Endothelial cell of umbilical vein (primary cell): Measurements from ENCODE around the gene APOLD1.

Experiments used
- CTCF ChIP-seq, 2 donors: IDR thresholded peaks; 1 replicate in 1 of 2; 2 replicates in 1 of 2; pipeline ENCODE4 v1.5.1; 2011; ENCODE audit warnings: low read length in 2 of 2, mild to moderate bottlenecking in 2 of 2, moderate library complexity in 2 of 2, control low read depth in 1 of 2, inconsistent platforms in 1 of 2, low read depth in 1 of 2; ENCODE audit not compliant: insufficient read depth in 1 of 2; ENCODE audit errors: extremely low read depth in 1 of 2
- EZH2 ChIP-seq: IDR thresholded peaks from 2 replicates; pipeline ENCODE4 v1.6.1; 2012; ENCODE audit warnings: borderline replicate concordance, low read depth, mild to moderate bottlenecking, moderate library complexity, low read length, inconsistent platforms; ENCODE audit not compliant: severe bottlenecking
- MYC ChIP-seq: IDR thresholded peaks from one replicate; pipeline ENCODE4 v1.6.1; 2011; ENCODE audit warnings: mild to moderate bottlenecking, low read depth, low read length
- POLR2A ChIP-seq: IDR thresholded peaks from 2 replicates; pipeline ENCODE4 v1.6.1; 2012; ENCODE audit warnings: low read depth, mild to moderate bottlenecking, control low read depth, low read length
- POLR2AphosphoS5 ChIP-seq: IDR thresholded peaks from 2 replicates; pipeline ENCODE4 v1.6.1; 2012; ENCODE audit warnings: low read depth, mild to moderate bottlenecking, control low read depth, low read length, moderate library complexity; ENCODE audit not compliant: insufficient read depth

- TF ChIP-seq POLR2A (peak; percentile 27), CTCF (IDR thresholded peaks at IDR 0.05; ENCODE audit: extremely low read depth in 1 of 2, insufficient read depth in 1 of 2, low read depth in 1 of 2, low read length in 2 of 2) (no peak), POLR2AphosphoS5 (no peak), MYC (no peak), EZH2 (no peak)
Measured at GRCh38 chr12:12819221-12819620, 33.8 kb downstream of the APOLD1 start.
